Neural progenitor cell (in vitro differentiated cells): Measurements from ENCODE around the gene LOXL1. TPM values are rescaled to one million over a fixed set of nuclear protein-coding genes. Genes with fewer than 3 reads are reported as not detected.

Experiments used
- DNase-seq: peaks from one replicate; pipeline ENCODE4 v3.0.0-alpha.2; 2016; ENCODE audit warnings: low spot score
- H2AFZ ChIP-seq: fragments of 200-600 bp; sonication (generic); replicated peaks from 2 replicates; pipeline ENCODE4 v1.6.1; 2016; ENCODE audit warnings: antibody characterized with exemption
- H3F3A ChIP-seq: fragments of 200-600 bp; sonication (generic); 2 replicates; pipeline ENCODE4 v1.6.1; 2016; ENCODE audit warnings: antibody characterized with exemption, low read depth
- H3K27ac ChIP-seq: fragments of 200-600 bp; sonication (generic); 2 replicates; pipeline ENCODE4 v1.5.1; 2016; ENCODE audit warnings: mild to moderate bottlenecking
- H3K27me3 ChIP-seq: fragments of 200-600 bp; sonication (generic); 2 replicates; pipeline ENCODE4 v1.6.1; 2016; ENCODE audit warnings: mild to moderate bottlenecking, moderate library complexity
- H3K36me3 ChIP-seq: fragments of 200-600 bp; sonication (generic); 2 replicates; pipeline ENCODE4 v1.5.1; 2016
- H3K4me1 ChIP-seq: fragments of 200-600 bp; sonication (generic); 2 replicates; pipeline ENCODE4 v1.6.1; 2016; ENCODE audit warnings: mixed run types
- H3K4me2 ChIP-seq: fragments of 200-600 bp; sonication (generic); 2 replicates; pipeline ENCODE4 v1.6.1; 2016
- H3K4me3 ChIP-seq: fragments of 200-600 bp; sonication (generic); 2 replicates; pipeline ENCODE4 v1.5.1; 2016
- H3K79me2 ChIP-seq: fragments of 200-600 bp; sonication (generic); 2 replicates; pipeline ENCODE4 v1.6.1; 2016; ENCODE audit warnings: low read depth
- H3K9ac ChIP-seq: fragments of 200-600 bp; sonication (generic); 2 replicates; pipeline ENCODE4 v1.6.1; 2016
- H3K9me3 ChIP-seq: fragments of 200-600 bp; sonication (generic); 2 replicates; pipeline ENCODE4 v1.5.1; 2016; ENCODE audit warnings: low read depth
- H4K20me1 ChIP-seq: fragments of 200-600 bp; sonication (generic); 2 replicates; pipeline ENCODE4 v1.6.1; 2016; ENCODE audit warnings: low read depth
- H3K27ac Mint-ChIP-seq: 3 replicates; pipeline ENCODE4 v1.8.0; 2021; ENCODE audit warnings: mixed read lengths
- H3K27me3 Mint-ChIP-seq: 2 replicates; pipeline ENCODE4 v1.8.0; 2022; ENCODE audit warnings: low read depth, mild to moderate bottlenecking, inconsistent platforms, moderate library complexity, mixed read lengths; ENCODE audit not compliant: insufficient read depth
- H3K36me3 Mint-ChIP-seq: 3 replicates; pipeline ENCODE4 v1.8.0; 2021; ENCODE audit warnings: mixed read lengths
- H3K4me1 Mint-ChIP-seq: 3 replicates; pipeline ENCODE4 v1.8.0; 2021; ENCODE audit warnings: mixed read lengths
- H3K4me3 Mint-ChIP-seq: 3 replicates; pipeline ENCODE4 v1.8.0; 2021; ENCODE audit warnings: mild to moderate bottlenecking, moderate library complexity, mixed read lengths
- H3K9me3 Mint-ChIP-seq: 3 replicates; pipeline ENCODE4 v1.8.0; 2020; ENCODE audit warnings: mixed read lengths
- EZH2 ChIP-seq: fragments of 200-600 bp; sonication (generic); IDR thresholded peaks from 2 replicates; pipeline ENCODE4 v1.6.1; 2017; ENCODE audit warnings: antibody characterized with exemption, mild to moderate bottlenecking, moderate library complexity
- EZH2phosphoT487 ChIP-seq: fragments of 200-600 bp; sonication (generic); IDR thresholded peaks from 2 replicates; pipeline ENCODE4 v1.6.1; 2017; ENCODE audit warnings: antibody characterized with exemption
- total RNA-seq: library from RNA; depleted of rRNA; stranded (reverse); fragments of >200 nt; gene quantifications from 2 replicates; pipeline ENCODE4 v1.2.3, GENCODE V29; 2015; ENCODE audit warnings: low replicate concordance
- TF ChIP-seq, protein P1 (sequence below): fragments of 200-600 bp; sonication (generic); IDR thresholded peaks from 2 replicates; pipeline ENCODE4 v1.5.1; 2017; ENCODE audit warnings: antibody characterized with exemption, mild to moderate bottlenecking

LOXL1 gene
- total RNA-seq, 1 donor from 2014 or later, result 5.3 TPM

- TF ChIP-seq EZH2 (no peak), EZH2phosphoT487 (no peak)
- TF ChIP-seq, protein P1, sequence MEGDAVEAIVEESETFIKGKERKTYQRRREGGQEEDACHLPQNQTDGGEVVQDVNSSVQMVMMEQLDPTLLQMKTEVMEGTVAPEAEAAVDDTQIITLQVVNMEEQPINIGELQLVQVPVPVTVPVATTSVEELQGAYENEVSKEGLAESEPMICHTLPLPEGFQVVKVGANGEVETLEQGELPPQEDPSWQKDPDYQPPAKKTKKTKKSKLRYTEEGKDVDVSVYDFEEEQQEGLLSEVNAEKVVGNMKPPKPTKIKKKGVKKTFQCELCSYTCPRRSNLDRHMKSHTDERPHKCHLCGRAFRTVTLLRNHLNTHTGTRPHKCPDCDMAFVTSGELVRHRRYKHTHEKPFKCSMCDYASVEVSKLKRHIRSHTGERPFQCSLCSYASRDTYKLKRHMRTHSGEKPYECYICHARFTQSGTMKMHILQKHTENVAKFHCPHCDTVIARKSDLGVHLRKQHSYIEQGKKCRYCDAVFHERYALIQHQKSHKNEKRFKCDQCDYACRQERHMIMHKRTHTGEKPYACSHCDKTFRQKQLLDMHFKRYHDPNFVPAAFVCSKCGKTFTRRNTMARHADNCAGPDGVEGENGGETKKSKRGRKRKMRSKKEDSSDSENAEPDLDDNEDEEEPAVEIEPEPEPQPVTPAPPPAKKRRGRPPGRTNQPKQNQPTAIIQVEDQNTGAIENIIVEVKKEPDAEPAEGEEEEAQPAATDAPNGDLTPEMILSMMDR, result no peak
- no peak for DNase-seq
- Mint-ChIP-seq H3K4me3 (no peak overlapping the region), H3K36me3 (no peaks in the 10 kb centered on the region), H3K27ac (no peak overlapping the region), H3K9me3 (peaks cover 4% of the 10 kb centered on the region), H3K4me1 (peaks cover 13% of the 10 kb centered on the region), H3K27me3 (peaks cover 9% of the 10 kb centered on the region)
- no peaks in the 10 kb centered on the region for H3K27me3 ChIP-seq
- H3K4me2 ChIP-seq, result no peak overlapping the region
- no peaks in the 10 kb centered on the region for H3F3A ChIP-seq
- H3K27ac ChIP-seq, result no peak overlapping the region
- no peaks in the 10 kb centered on the region for H3K36me3 ChIP-seq
- no peaks in the 10 kb centered on the region for H3K9me3 ChIP-seq
- no peaks in the 10 kb centered on the region for H3K79me2 ChIP-seq
- H3K9ac ChIP-seq, result no peak overlapping the region
- no peak overlapping the region for H3K4me3 ChIP-seq
- no peaks in the 10 kb centered on the region for H4K20me1 ChIP-seq
- H3K4me1 ChIP-seq, result no peaks in the 10 kb centered on the region
- no peak overlapping the region for H2AFZ ChIP-seq
These were observed 39.4 kb upstream of the LOXL1 start for GRCh38 chr15:73886717-73887345.

- Histone ChIP-seq H3K36me3 (no peaks in the 10 kb centered on the region), H3K4me3 (no peak overlapping the region), H3K9me3 (no peaks in the 10 kb centered on the region), H3K79me2 (no peaks in the 10 kb centered on the region), H3K27ac (no peak overlapping the region), H3K9ac (no peak overlapping the region), H3K27me3 (no peaks in the 10 kb centered on the region), H3K4me2 (no peak overlapping the region), H3K4me1 (no peaks in the 10 kb centered on the region), H4K20me1 (no peaks in the 10 kb centered on the region), H2AFZ (no peak overlapping the region), H3F3A (no peaks in the 10 kb centered on the region)
- no peak for DNase-seq
- Mint-ChIP-seq H3K27ac (no peak overlapping the region), H3K4me1 (peaks cover 13% of the 10 kb centered on the region), H3K36me3 (no peaks in the 10 kb centered on the region), H3K9me3 (peaks cover 4% of the 10 kb centered on the region), H3K27me3 (peaks cover 9% of the 10 kb centered on the region), H3K4me3 (no peak overlapping the region)
- TF ChIP-seq EZH2 (no peak), EZH2phosphoT487 (no peak)
- TF ChIP-seq, protein P1, result no peak
These were observed 38.8 kb upstream of the LOXL1 start for GRCh38 chr15:73887481-73887880.

- TF ChIP-seq EZH2 (no peak), EZH2phosphoT487 (no peak)
- TF ChIP-seq, protein P1, result no peak
- Histone ChIP-seq H3K4me2 (no peak overlapping the region), H3K9ac (no peak overlapping the region), H3F3A (no peaks in the 10 kb centered on the region), H3K79me2 (no peaks in the 10 kb centered on the region), H3K27ac (no peak overlapping the region), H2AFZ (no peak overlapping the region), H3K4me1 (no peaks in the 10 kb centered on the region), H3K9me3 (no peaks in the 10 kb centered on the region), H3K4me3 (no peak overlapping the region), H3K36me3 (no peaks in the 10 kb centered on the region), H4K20me1 (no peaks in the 10 kb centered on the region), H3K27me3 (no peaks in the 10 kb centered on the region)
- H3K9me3 Mint-ChIP-seq, result peaks cover 7% of the 10 kb centered on the region
- H3K4me3 Mint-ChIP-seq, result no peak overlapping the region
- no peak overlapping the region for H3K27ac Mint-ChIP-seq
- H3K4me1 Mint-ChIP-seq, result peaks cover 12% of the 10 kb centered on the region
- no peak for DNase-seq
- no peaks in the 10 kb centered on the region for H3K36me3 Mint-ChIP-seq
- peaks cover 7% of the 10 kb centered on the region for H3K27me3 Mint-ChIP-seq
These were observed 37.8 kb upstream of the LOXL1 start for GRCh38 chr15:73888224-73889041.
